Measurements from ENCODE around the gene ASNSD1.

DNA sequence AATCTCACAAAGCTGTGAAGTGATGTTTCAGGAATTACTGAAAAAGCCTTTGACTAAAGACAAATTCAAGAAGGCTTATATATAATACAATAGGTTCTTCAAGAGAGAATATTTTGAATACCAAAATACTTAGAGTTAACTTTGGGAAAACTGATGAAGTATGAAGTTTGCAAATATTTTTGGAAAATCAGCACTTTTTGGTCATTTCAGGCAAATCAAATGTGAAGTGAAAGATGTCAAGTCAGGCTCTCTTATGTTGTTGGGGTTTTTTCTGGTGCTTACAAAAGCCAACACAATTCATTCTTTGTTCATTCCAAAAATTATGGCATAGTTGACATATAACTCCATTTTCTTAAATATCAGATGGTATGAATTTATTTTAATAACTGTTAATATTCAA is 14.7 kb upstream of the ASNSD1 start:
- TF ChIP-seq, protein P1, sequence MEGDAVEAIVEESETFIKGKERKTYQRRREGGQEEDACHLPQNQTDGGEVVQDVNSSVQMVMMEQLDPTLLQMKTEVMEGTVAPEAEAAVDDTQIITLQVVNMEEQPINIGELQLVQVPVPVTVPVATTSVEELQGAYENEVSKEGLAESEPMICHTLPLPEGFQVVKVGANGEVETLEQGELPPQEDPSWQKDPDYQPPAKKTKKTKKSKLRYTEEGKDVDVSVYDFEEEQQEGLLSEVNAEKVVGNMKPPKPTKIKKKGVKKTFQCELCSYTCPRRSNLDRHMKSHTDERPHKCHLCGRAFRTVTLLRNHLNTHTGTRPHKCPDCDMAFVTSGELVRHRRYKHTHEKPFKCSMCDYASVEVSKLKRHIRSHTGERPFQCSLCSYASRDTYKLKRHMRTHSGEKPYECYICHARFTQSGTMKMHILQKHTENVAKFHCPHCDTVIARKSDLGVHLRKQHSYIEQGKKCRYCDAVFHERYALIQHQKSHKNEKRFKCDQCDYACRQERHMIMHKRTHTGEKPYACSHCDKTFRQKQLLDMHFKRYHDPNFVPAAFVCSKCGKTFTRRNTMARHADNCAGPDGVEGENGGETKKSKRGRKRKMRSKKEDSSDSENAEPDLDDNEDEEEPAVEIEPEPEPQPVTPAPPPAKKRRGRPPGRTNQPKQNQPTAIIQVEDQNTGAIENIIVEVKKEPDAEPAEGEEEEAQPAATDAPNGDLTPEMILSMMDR (IDR thresholded peaks at IDR 0.05 in 8 of 11, conservative IDR thresholded peaks at IDR 0.05 in 3 of 11) = no peak
- TF ChIP-seq POLR2AphosphoS5 (IDR thresholded peaks at IDR 0.05) = no peak

Data from spleen (tissue), 7 donors.